KG1 (cell line): Measurements from ENCODE around the gene ZNF236.
"Not testable (repeated sequence)": the region's sequence is repeated elsewhere in the genome, so short reads cannot be mapped to it uniquely, and the experiment has no call there.

ENCODE experiments used
- DNase-seq: peaks from one replicate; lab custom pipeline; 2025; lab: John Stamatoyannopoulos, UW

Gene ZNF236

GRCh38 chr18:76951456-76952247 lies 129.3 kb downstream of the ZNF236 start:
- no peak for DNase-seq

- no peak for DNase-seq
Measured at GRCh38 chr18:76952747-76953146, 130.4 kb downstream of the ZNF236 start.

- DNase-seq = no peak
Measured at GRCh38 chr18:76953156-76953555, 130.8 kb downstream of the ZNF236 start.

DNA sequence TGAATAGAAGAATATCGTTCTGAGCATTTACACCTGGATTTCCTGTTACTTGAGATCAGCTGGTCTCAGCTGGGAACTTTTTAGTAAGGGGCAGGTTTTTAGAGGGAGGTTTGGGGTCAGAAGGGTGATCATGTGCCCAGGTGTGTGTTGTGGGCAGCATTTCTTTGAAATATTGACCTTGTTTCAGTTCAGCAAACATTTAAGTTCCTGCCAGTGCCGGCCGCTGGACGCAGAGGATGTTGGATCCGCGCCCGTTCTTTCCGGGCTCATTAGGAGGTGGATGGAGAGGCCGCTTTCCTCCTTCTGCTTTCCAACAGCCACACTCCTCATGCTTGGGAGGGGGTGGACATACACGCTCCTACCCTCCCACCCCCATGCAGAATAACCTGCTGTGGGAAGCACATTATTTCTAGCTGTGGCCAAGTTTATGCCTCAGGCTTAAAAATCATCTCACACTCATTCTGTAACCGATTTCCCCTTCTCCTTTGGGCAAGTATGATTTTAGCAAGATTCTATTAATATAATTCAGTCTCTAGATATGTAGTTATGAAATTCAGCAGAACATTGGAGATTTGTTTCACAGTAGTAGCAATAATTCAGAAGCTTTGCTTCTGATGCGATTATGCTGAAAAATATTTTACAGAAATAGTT lies 131.4 kb downstream of the ZNF236 start:
- DNase-seq = no peak

- no peak for DNase-seq
Measured at GRCh38 chr18:76955524-76956170, 133.3 kb downstream of the ZNF236 start.

- no peak for DNase-seq
Measured at GRCh38 chr18:76956648-76957047, 134.3 kb downstream of the ZNF236 start.

DNA sequence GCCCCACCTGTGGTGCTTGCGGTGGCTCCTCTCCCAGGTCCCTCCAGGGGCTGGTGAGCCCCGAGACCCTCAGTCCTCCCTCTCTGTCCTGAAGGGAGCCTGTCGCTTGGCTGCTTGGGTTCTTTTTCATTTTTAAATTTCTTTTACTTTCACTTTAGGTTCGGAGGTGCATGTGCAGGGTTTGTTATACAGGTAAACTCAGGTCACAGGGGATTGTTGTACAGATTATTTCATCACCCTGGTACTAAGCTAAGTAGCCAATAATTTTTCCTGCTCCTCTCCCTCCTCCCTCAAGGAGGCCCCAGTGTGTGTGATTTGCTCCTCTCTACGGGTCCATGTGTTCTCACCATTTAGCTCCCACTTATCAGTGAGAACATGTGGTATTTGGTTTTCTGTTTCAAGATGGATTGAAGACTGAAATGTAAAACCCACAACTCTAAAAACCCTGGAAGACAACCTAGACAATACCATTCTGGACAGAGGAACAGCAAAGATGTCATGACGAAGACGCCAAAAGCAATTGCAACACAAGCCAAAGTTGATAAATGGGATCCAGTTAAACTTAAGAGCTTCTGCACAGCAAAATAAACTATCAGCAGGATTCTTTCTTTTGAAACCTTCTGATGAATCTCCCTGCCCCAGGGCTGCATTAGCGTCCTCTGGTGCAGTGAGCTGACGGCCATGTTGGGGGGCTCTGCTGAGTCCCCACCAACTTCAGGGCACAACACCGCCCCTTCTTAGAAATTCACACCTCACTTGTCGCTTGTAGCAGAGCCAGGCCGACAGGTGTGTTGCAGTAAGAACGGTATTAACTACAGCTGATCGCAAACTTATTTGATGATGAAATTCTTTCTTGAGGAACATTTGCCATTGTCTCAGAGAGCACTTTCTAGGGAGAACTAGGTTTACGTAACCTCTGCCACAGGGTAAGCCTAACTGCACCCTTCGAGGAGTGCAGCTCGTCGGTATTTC lies 135.3 kb downstream of the ZNF236 start:
- no peak for DNase-seq

- no peak for DNase-seq
Measured at GRCh38 chr18:76958692-76959341, 136.5 kb downstream of the ZNF236 start.

GRCh38 chr18:76959605-76960004 lies 137.2 kb downstream of the ZNF236 start:
- no peak for DNase-seq

DNA sequence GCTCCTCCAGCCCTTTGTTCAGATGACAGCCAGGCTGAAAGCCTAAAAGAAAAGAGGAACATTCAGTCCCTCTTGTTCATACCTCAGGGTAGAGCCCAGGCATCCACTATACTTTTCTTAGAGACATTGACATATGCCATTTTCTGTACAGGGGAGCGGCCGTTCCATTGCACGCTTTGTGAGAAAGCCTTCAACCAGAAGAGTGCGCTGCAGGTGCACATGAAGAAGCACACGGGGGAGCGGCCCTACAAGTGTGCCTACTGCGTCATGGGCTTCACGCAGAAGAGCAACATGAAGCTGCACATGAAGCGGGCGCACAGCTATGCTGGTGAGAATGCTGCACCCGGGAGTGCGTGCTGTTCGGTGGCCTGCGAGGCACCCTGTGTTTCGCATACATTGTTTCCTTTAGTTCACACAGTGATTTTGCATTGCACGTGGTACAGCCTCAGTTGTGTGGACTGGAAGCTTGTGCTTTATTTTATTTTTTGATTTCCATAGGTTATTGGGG lies 138.2 kb downstream of the ZNF236 start:
- no peak for DNase-seq

GRCh38 chr18:76962851-76963250 lies 140.5 kb downstream of the ZNF236 start:
- DNase-seq = no peak

DNA sequence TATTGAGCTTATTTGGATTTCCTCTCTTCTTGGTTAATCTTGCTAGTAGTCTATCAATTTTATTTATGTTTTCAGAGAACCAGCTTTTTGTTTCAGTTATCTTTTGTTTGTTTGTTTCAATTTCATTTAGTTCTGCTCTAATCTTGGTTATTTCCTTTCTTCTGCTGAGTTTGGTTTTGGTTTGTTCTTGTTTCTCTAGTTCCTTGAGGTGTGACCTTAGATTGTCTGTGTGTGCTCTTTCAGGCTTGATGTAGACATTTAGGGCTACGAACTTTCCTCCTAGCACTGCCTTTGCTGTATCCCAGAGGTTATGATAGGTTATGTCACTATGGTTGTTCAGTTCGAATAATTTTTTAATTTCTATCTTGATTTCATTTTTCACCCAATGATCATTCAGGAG lies 141.6 kb downstream of the ZNF236 start:
- no peak for DNase-seq

GRCh38 chr18:76965555-76966151 lies 143.3 kb downstream of the ZNF236 start:
- not testable (repeated sequence) for DNase-seq

DNA sequence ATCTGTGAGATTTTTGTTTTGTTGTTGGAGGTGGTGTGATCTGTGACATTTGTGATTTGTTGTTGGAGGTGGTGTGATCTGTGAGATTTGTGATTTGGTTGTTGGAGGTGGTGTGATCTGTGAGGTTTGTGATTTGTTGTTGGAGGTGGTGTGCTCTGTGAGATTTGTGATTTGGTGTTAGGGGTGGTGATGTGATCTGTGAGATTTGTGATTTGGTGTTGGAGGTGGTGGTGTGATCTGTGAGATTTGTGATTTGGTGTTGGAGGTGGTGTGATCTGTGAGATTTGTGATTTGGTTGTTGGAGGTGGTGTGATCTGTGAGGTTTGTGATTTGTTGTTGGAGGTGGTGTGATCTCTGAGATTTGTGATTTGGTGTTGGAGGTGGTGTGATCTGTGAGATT lies 144.9 kb downstream of the ZNF236 start:
- DNase-seq = not testable (repeated sequence)

GRCh38 chr18:76967721-76968472 lies 145.5 kb downstream of the ZNF236 start:
- no peak for DNase-seq

GRCh38 chr18:76970770-76971559 lies 148.6 kb downstream of the ZNF236 start:
- DNase-seq = no peak

DNA sequence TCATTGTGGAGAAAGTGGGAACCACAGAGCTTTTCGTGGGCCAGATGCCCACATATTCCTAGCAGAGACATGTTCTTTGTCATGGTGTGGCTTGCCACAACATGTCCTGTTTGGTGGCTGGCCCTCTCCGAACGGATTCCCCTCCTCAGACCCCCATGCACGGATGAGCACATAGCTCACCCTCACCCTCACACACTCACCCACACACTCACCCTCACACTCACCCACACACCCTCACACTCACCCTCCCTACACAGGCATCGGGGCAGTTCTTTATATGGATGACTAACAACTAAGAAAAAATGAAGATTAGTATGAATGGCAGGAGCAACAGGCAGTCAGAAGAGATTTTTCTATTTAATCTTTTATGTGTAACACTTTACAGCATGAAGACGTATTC lies 149.9 kb downstream of the ZNF236 start:
- no peak for DNase-seq

- DNase-seq = no peak
Measured at GRCh38 chr18:76972846-76973519, 150.6 kb downstream of the ZNF236 start.
